Spinal cord (tissue), 10 donors: Measurements from ENCODE around the gene PPAT. TPM values are rescaled to one million over a fixed set of nuclear protein-coding genes. Genes with fewer than 3 reads are reported as not detected.
A peak's percentile ranks its signal among the peaks of the same experiment; 100 is the strongest.

Source experiments
- DNase-seq, 6 donors: peaks; one replicate each; pipeline versions ENCODE4 v3.0.0 to v3.0.0-alpha.2; 2013 to 2015; ENCODE audit warnings: low spot score in 6 of 6, low read depth in 4 of 6
- H3K27ac ChIP-seq: one replicate; pipeline ENCODE4 v1.5.1; 2013; ENCODE audit warnings: low read depth, low read length, control low read depth
- H3K27me3 ChIP-seq: one replicate; pipeline ENCODE4 v1.6.1; 2013; ENCODE audit warnings: low read length; ENCODE audit not compliant: control insufficient read depth, insufficient read depth
- H3K36me3 ChIP-seq: one replicate; pipeline ENCODE4 v1.6.1; 2013; ENCODE audit warnings: low read length; ENCODE audit not compliant: control insufficient read depth, insufficient read depth
- H3K4me1 ChIP-seq: one replicate; pipeline ENCODE4 v1.6.1; 2013; ENCODE audit warnings: low read length; ENCODE audit not compliant: control insufficient read depth, insufficient read depth
- H3K4me3 ChIP-seq: one replicate; pipeline ENCODE4 v1.5.1; 2013; ENCODE audit warnings: low read depth, low read length, control low read depth
- H3K9me3 ChIP-seq: one replicate; pipeline ENCODE4 v1.6.1; 2013; ENCODE audit warnings: low read length; ENCODE audit not compliant: control insufficient read depth, insufficient read depth
- WGBS: methylation state at CpG from one replicate; pipeline ENCODE4 v1.1.5; 2013; ENCODE audit warnings: missing lambda C conversion rate; ENCODE audit not compliant: insufficient coverage; 5-methylcytosine and 5-hydroxymethylcytosine counted together
- long read RNA-seq, 4 donors: transcript quantifications; one replicate each; lab custom pipeline, GENCODE V29; 2026
- polyA plus RNA-seq, 2 donors: library from polyadenylated mRNA; unstranded; fragments of 120-200 nt; gene quantifications; one replicate each; pipeline ENCODE4 v1.2.1, GENCODE V29; 2013; ENCODE audit not compliant: insufficient read length in 2 of 2
- total RNA-seq, 2 donors: library from RNA; depleted of rRNA in 1 of 2; stranded (reverse); fragments of 120-200 nt in 1 of 2; fragments of >200 nt in 1 of 2; gene quantifications; one replicate each; pipeline versions ENCODE4 v1.2.3 to v1.2.4, GENCODE V29; 2013 to 2014
- donor health status: healthy.

PPAT gene
- total RNA-seq (10 to 100 TPM; 14.8 to 22.4 TPM), polyA plus RNA-seq (10 to 100 TPM; 14.4 to 16.0 TPM)
- long read RNA-seq, donor 1, full-length matches to known transcripts, result 4 of 50 reads
- long read RNA-seq, donor 1, partial matches to known transcripts, result 16 of 50 reads
- long read RNA-seq, donor 1, other reads (novel, unspliced or antisense), result 30 of 50 reads
- long read RNA-seq, donor 2, partial matches to known transcripts, result 0 of 1 reads
- long read RNA-seq, donor 2, other reads (novel, unspliced or antisense), result 0 of 1 reads
- long read RNA-seq, donor 3, partial matches to known transcripts, result 0 of 2 reads
- long read RNA-seq, donor 3, other reads (novel, unspliced or antisense), result 0 of 2 reads
- long read RNA-seq, donor 4, full-length matches to known transcripts, result 6 of 16 reads
- long read RNA-seq, donor 4, partial matches to known transcripts, result 10 of 16 reads
- long read RNA-seq, donor 4, other reads (novel, unspliced or antisense), result 0 of 16 reads

GRCh38 chr4:56435140-56435926 is at the start of gene PPAT:
Gene PPAT (minus strand): TSS chr4:56435615. CDS start chr4:56435477, 138 bp downstream.
- peak within 1 kb of the TSS; percentile 100 for H3K27ac ChIP-seq
- H3K4me3 ChIP-seq, result peak within 1 kb of the TSS; percentile 92
- no peaks in the 10 kb centered on the region for H3K36me3 ChIP-seq
- peaks cover 20% of the 10 kb centered on the region for H3K4me1 ChIP-seq
- DNase-seq, result peak; percentile 56 to 99 (median 96)
- H3K27me3 ChIP-seq, result no peaks in the 10 kb centered on the region
- 0% methylated on average over 55 of the region's 61 CpGs for WGBS
- no peaks in the 10 kb centered on the region for H3K9me3 ChIP-seq

DNA sequence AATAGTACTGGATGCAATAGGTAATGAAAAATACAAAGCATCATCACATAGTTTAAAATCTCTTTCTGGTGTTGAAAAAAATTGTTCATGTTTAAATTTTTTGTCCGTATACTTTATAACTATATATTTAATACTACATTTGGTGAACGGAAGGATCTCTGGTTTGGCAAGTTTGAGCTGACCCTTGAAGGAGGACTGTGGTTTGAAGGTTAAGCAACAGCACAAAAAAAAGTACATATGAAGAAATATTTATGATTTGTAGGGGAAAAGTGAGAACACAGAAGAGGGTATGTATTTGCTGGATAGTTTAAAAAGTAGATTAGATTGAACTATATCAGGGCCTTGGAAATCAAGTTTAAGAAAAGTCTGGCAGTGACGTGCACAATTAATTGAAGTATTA is 45.3 kb upstream of the PPAT start:
- Histone ChIP-seq H3K27me3 (no peaks in the 10 kb centered on the region), H3K4me1 (no peaks in the 10 kb centered on the region), H3K36me3 (peaks cover 37% of the 10 kb centered on the region), H3K27ac (no peak overlapping the region), H3K4me3 (no peak overlapping the region), H3K9me3 (no peaks in the 10 kb centered on the region)
- no peak for DNase-seq
- 89% methylated on average over 1 of the region's 3 CpGs for WGBS

DNA sequence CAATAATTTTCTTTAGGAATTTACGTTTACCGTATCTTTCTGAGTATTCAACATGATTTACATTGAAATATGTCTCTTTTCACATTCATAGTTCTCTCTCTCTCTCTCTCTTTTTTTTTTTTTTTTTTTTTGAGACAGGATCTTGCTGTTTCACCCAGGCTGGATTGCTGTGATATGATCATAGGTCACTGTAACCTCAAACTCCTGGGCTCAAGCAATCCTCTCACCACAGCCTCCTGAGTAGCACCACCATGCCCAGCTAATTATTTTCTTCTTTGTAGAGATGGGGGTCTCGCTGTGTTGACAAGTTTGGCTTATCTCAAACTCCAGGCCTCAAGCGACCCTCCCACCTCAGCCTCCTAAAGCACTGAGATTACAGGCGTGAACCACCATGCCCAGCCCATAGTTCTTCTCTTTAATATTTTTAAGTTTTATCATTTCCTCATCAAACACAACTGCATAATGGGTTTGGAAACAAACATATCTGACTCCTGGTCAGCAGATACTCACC is 41.8 kb upstream of the PPAT start:
- WGBS, result 100% methylated on average over 2 of the region's 5 CpGs
- Histone ChIP-seq H3K4me3 (no peak overlapping the region), H3K27ac (no peak overlapping the region), H3K4me1 (no peaks in the 10 kb centered on the region), H3K36me3 (peaks cover 52% of the 10 kb centered on the region), H3K9me3 (no peaks in the 10 kb centered on the region), H3K27me3 (no peaks in the 10 kb centered on the region)
- no peak for DNase-seq

- DNase-seq, result no peak
- no peaks in the 10 kb centered on the region for H3K9me3 ChIP-seq
- no peak overlapping the region for H3K4me3 ChIP-seq
- no peak overlapping the region for H3K27ac ChIP-seq
- whole genome bisulfite sequencing, result no CpG with 5 or more reads among the region's 2 CpGs
- no peaks in the 10 kb centered on the region for H3K4me1 ChIP-seq
- H3K36me3 ChIP-seq, result peaks cover 52% of the 10 kb centered on the region
- no peaks in the 10 kb centered on the region for H3K27me3 ChIP-seq
These were observed 40.5 kb upstream of the PPAT start for GRCh38 chr4:56475917-56476316.

- Histone ChIP-seq H3K9me3 (no peaks in the 10 kb centered on the region), H3K4me3 (no peak overlapping the region), H3K4me1 (peaks cover 11% of the 10 kb centered on the region), H3K27ac (no peak overlapping the region), H3K36me3 (peaks cover 30% of the 10 kb centered on the region), H3K27me3 (no peaks in the 10 kb centered on the region)
- no peak for DNase-seq
- WGBS, result no CpG with 5 or more reads among the region's 6 CpGs
These were observed 34.2 kb upstream of the PPAT start for GRCh38 chr4:56469489-56470210.

DNA sequence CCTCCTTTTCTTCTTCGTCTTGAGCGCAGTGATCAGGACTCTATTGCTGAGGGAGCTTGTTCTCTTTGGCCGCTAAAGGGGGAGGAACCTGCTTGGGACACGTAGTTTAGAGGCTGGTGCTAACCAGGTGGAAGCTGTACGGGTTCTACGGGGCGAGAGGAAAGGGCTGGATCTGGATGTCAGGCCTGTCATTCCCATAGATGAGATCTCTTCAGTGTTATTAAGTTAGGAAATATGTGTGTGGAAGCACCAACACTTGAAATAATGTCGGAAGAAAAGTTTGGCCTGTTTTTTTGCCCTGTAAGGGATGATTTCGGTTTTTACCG is 32.6 kb upstream of the PPAT start:
- 0% methylated on average over 5 of the region's 10 CpGs for WGBS
- peak in 1 of 6 donors; percentile 7 for DNase-seq

DNA sequence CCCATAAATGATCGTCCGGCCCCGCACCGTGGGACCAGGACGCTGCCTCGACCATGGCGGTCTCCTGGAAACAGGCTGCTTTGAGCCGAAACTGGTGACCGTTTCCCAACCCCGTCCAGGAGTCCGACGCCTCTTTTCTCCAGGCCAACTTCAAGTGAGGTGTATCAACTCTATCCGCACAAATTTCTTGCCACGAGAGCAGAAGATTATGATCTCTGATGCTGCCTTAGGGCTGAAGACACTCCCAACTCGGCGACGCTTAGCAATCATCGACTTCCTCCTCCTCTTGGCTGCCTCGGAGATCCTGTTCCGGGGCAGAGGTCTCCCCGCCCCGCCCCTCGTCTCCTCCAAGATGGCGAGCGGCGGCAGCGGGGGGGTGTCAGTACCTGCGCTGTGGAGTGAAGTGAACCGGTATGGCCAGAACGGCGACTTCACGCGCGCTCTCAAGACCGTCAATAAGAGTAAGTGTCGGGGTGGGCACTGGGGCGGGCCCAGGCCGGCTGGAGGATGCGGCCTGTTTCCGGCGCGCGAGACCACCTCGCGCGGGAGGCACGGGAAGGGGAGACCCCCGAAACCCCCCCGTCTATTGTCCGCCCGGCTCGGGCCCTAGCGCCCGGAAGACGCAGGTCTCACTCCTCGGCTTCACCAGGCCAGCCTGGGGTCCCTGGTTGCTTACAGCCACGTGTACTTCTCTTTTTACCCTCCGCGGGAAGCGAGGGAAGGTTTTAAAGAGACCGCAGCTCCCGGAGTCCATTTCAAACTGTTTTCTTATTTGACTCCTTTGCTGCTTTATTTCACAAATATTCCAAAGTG is 32.1 kb upstream of the PPAT start, which contains the start of gene SRP72:
Gene SRP72, plus strand, starts transcription at position 334 of the 813 bp plus-strand sequence. Its CDS starts 19 bp downstream, at position 353.
- under 1% methylated on average over 60 of the region's 62 CpGs for WGBS

More for the DNA sequence above, 32.6 kb upstream of the PPAT start:
- Histone ChIP-seq H3K4me1 (peaks cover 11% of the 10 kb centered on the region), H3K9me3 (no peaks in the 10 kb centered on the region), H3K27ac (peak overlapping the region; percentile 86), H3K36me3 (peaks cover 18% of the 10 kb centered on the region), H3K27me3 (no peaks in the 10 kb centered on the region), H3K4me3 (peak overlapping the region; percentile 89)

DNA sequence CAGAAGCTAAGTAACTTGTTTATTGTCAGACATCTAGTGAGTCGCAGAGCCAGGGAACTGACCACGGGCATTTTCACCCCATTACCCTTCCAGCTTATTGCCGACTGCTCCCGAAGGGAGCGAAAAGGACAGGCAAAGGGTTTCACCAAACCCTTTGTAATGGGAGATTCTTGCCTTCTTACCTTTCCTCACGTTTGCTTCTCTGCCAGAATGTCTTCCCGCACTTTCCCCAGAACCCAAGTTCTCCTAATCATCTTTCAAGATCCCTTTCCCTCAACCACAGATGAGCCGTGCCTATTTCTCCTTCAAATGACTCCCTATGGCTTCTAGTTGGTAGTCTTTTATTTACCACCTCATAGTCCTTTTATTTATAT is 31.5 kb upstream of the PPAT start:
- Histone ChIP-seq H3K4me3 (peak overlapping the region; percentile 89), H3K27me3 (no peaks in the 10 kb centered on the region), H3K4me1 (peaks cover 11% of the 10 kb centered on the region), H3K9me3 (no peaks in the 10 kb centered on the region), H3K27ac (peak overlapping the region; percentile 86), H3K36me3 (peaks cover 16% of the 10 kb centered on the region)
- peak in 2 of 6 donors; percentile 11 to 14 for DNase-seq
- WGBS, result 0% methylated on average over 6 of the region's 8 CpGs

More for the DNA sequence above, 32.1 kb upstream of the PPAT start, which contains the start of gene SRP72:
- no peaks in the 10 kb centered on the region for H3K9me3 ChIP-seq
- H3K36me3 ChIP-seq, result peaks cover 19% of the 10 kb centered on the region
- H3K4me1 ChIP-seq, result peaks cover 11% of the 10 kb centered on the region
- DNase-seq, result peak; percentile 74 to 97 (median 84)
- no peaks in the 10 kb centered on the region for H3K27me3 ChIP-seq
- peak within 1 kb of the TSS; percentile 86 for H3K27ac ChIP-seq
- H3K4me3 ChIP-seq, result peak within 1 kb of the TSS; percentile 89
